K562 (cell line): Measurements from ENCODE around the gene CGREF1. TPM values are rescaled to one million over a fixed set of nuclear protein-coding genes. Genes with fewer than 3 reads are reported as not detected.

ENCODE experiments used
- ATAC-seq: fragments of 200-7000 bp; cut with Tn5 transposase; 3 replicates; pipeline ENCODE4 v1.9.1; 2020; ENCODE audit warnings: moderate library complexity
- BruUV-seq: library from RNA; stranded (reverse); fragments of 400-500 nt; replicated peaks from 2 replicates; lab custom pipeline; 2021; lab: Mats Ljungman, UMichigan
- CTCF ChIA-PET: fragments of 300-600 bp; formaldehyde crosslinking; extraction: SDS; loops from one replicate; lab custom pipeline; 2021; ENCODE audit warnings: low intra/inter-chr PET ratio; lab: Yijun Ruan, JAX
- POLR2A ChIA-PET: fragments of 300-600, 350-650 bp; sonication (Branson Sonifier 250); formaldehyde crosslinking; extraction: SDS; loops from one replicate; lab custom pipeline; 2021; ENCODE audit warnings: antibody characterized with exemption, inconsistent platforms; lab: Yijun Ruan, JAX
- DNase-seq, 4 experiments: peaks; one replicate each; pipeline versions ENCODE4 v3.0.0 to v3.0.0-alpha.2; 2011 to 2018; ENCODE audit warnings: low spot score in 3 of 4, mixed read lengths in 3 of 4; ENCODE audit errors: extremely low read depth in 1 of 4
- FAIRE-seq: peaks from 2 replicates; lab custom pipeline; 2011; peaks lifted over from hg19 to GRCh38; lab: Jason Lieb, UNC
- H2AFZ ChIP-seq: 2 replicates; pipeline ENCODE4 v1.6.0; 2011; ENCODE audit warnings: low read depth, low read length, control low read depth, inconsistent platforms
- H3K27ac ChIP-seq: fragments of 200-600 bp; 3 replicates; pipeline ENCODE4 v1.8.0; 2011; ENCODE audit warnings: low read depth, mild to moderate bottlenecking, control low read depth, inconsistent platforms, low read length, moderate library complexity, mixed read lengths; ENCODE audit errors: extremely low read depth
- H3K27me3 ChIP-seq, 2 experiments: fragments of 300-600 bp in 1 of 2; 2 replicates in 1 of 2; 3 replicates in 1 of 2; pipeline versions ENCODE4 v1.6.0 to v1.8.0; 2011; ENCODE audit warnings: inconsistent platforms in 2 of 2, low read length in 2 of 2, mild to moderate bottlenecking in 1 of 2, mixed read lengths in 1 of 2, moderate library complexity in 1 of 2; ENCODE audit not compliant: control insufficient read depth in 2 of 2, insufficient read depth in 2 of 2
- H3K36me3 ChIP-seq: fragments of 300-600 bp; 3 replicates; pipeline ENCODE4 v1.8.0; 2011; ENCODE audit warnings: mild to moderate bottlenecking, low read length, inconsistent platforms; ENCODE audit not compliant: control insufficient read depth, insufficient read depth
- H3K4me1 ChIP-seq, 2 experiments: fragments of 200-600 bp in 1 of 2; replicated peaks in 1 of 2; 2 replicates in 1 of 2; 3 replicates in 1 of 2; pipeline versions ENCODE4 v1.5.1 to v1.8.0; 2011; ENCODE audit warnings: inconsistent platforms in 2 of 2, low read length in 2 of 2, mild to moderate bottlenecking in 1 of 2, mixed read lengths in 1 of 2, moderate library complexity in 1 of 2; ENCODE audit not compliant: control insufficient read depth in 2 of 2, insufficient read depth in 2 of 2
- H3K4me2 ChIP-seq: 2 replicates; pipeline ENCODE4 v1.6.1; 2011; ENCODE audit warnings: low read length, control low read depth, inconsistent platforms, mixed read lengths; ENCODE audit not compliant: insufficient read depth
- H3K4me3 ChIP-seq: fragments of 200-600 bp; sonication (generic), shearing (Covaris generic); 2 replicates; pipeline ENCODE4 v1.5.1; 2016; ENCODE audit warnings: control low read depth, inconsistent platforms
- H3K79me2 ChIP-seq: fragments of 200-600 bp; 3 replicates; pipeline ENCODE4 v1.8.0; 2011; ENCODE audit warnings: low read length, inconsistent platforms; ENCODE audit not compliant: control insufficient read depth, insufficient read depth
- H3K9ac ChIP-seq, 2 experiments: 2 replicates each; pipeline versions ENCODE4 v1.6.0 to v1.6.1; 2011; ENCODE audit warnings: low read depth in 2 of 2, low read length in 2 of 2, control low read depth in 1 of 2, inconsistent platforms in 1 of 2, mild to moderate bottlenecking in 1 of 2, mixed read lengths in 1 of 2; ENCODE audit not compliant: insufficient read depth in 1 of 2
- H3K9me1 ChIP-seq: one replicate; pipeline ENCODE4 v1.6.0; 2011; ENCODE audit warnings: inconsistent platforms, mild to moderate bottlenecking, low read length, moderate library complexity; ENCODE audit not compliant: control insufficient read depth, insufficient read depth
- H3K9me3 ChIP-seq: replicated peaks from 2 replicates; pipeline ENCODE4 v1.5.1; 2011; ENCODE audit warnings: low read depth, low read length, inconsistent platforms; ENCODE audit not compliant: control insufficient read depth, insufficient read depth
- H4K20me1 ChIP-seq: replicated peaks from 2 replicates; pipeline ENCODE4 v1.6.1; 2011; ENCODE audit warnings: low read length, inconsistent platforms, mixed read lengths; ENCODE audit not compliant: control insufficient read depth, insufficient read depth
- CHD4 ChIP-seq: fragments of 200-600 bp; sonication (generic); IDR thresholded peaks from 3 replicates; pipeline ENCODE4 v1.6.1; 2012; ENCODE audit warnings: low read depth, mild to moderate bottlenecking, mixed read lengths, low read length, inconsistent platforms; ENCODE audit not compliant: insufficient read depth, insufficient replicate concordance, poor library complexity, severe bottlenecking
- EGR1 ChIP-seq: fragments of 450-650 bp; conservative IDR thresholded peaks from 2 replicates; pipeline ENCODE4 v1.6.1; 2017; ENCODE audit warnings: mild to moderate bottlenecking
- MBD2 ChIP-seq: sonication (generic); IDR thresholded peaks from 2 replicates; pipeline ENCODE4 v1.6.1; 2016; ENCODE audit warnings: low read depth, borderline replicate concordance
- RBFOX2 ChIP-seq: fragments of 200-400 bp; formaldehyde crosslinking; IDR thresholded peaks from 2 replicates; pipeline ENCODE4 v1.6.1; 2017; ENCODE audit warnings: low read depth, mild to moderate bottlenecking, low read length, moderate library complexity
- ZNF668 ChIP-seq: fragments of 250-450 bp; sonication (Bioruptor Pico); IDR thresholded peaks from 2 replicates; pipeline ENCODE4 v1.8.0; 2022; ENCODE audit warnings: mild to moderate bottlenecking, inconsistent platforms
- WGBS: fragments of 100-300 bp; shearing (Covaris generic); methylation state at CpG from one replicate; pipeline ENCODE4 v1.1.6; 2016; ENCODE audit warnings: low coverage, mixed read lengths; ENCODE audit not compliant: insufficient coverage; ENCODE audit errors: missing lambda C conversion rate; 5-methylcytosine and 5-hydroxymethylcytosine counted together
- in situ Hi-C: fragments of 300-500 bp; cut with MboI; formaldehyde crosslinking; loops from 4 replicates; pipeline ENCODE4 v1.15.0; 2018; ENCODE audit warnings: inconsistent platforms, mixed read lengths
- intact Hi-C: fragments of 100-400 bp; cut with micrococcal nuclease; formaldehyde crosslinking; loops from 2 replicates; pipeline ENCODE4 v1.14.2; 2022
- polyA plus RNA-seq, 8 experiments: library from polyadenylated mRNA; depleted of rRNA in 4 of 8; stranded (reverse) in 5 of 8; unstranded in 3 of 8; fragments of >200 nt; fragmentation: Nextera tagmentation in 2 of 8; fragmentation: Illumina TruSeq in 1 of 8; extraction: Ambion mirVana in 2 of 8; extraction: Trizol in 1 of 8; gene quantifications; 2 replicates each; pipeline versions ENCODE4 v1.2.1 to v1.2.3, GENCODE V29; 2011 to 2014; ENCODE audit warnings: inconsistent platforms in 1 of 8, missing spikeins in 1 of 8
- total RNA-seq, 7 experiments: library from RNA; depleted of rRNA in 6 of 7; stranded (reverse); fragments of >200 nt in 6 of 7; fragmentation: Illumina TruSeq in 2 of 7; extraction: Trizol in 2 of 7; gene quantifications; 2 replicates each; pipeline versions ENCODE4 v1.2.1 to v1.2.3, GENCODE V29; 2011 to 2021; ENCODE audit warnings: low replicate concordance in 1 of 7
- TF ChIP-seq, protein P1 (sequence below), 2 experiments: fragments of 450-650 bp in 1 of 2; sonication (generic) in 1 of 2; formaldehyde crosslinking in 1 of 2; IDR thresholded peaks; 2 replicates each; pipeline versions ENCODE4 v1.7.1 to v1.9.0; 2016 to 2022; ENCODE audit warnings: inconsistent platforms in 1 of 2, mild to moderate bottlenecking in 1 of 2, missing genetic modification reagents in 1 of 2

The CGREF1 gene
- total and polyA plus RNA-seq, 9 of the 15 experiments (the other 6 are each of a cell fraction or from before 2014, with no cell fraction given) = 0.07 to 0.50 (median 0.37) TPM

DNA sequence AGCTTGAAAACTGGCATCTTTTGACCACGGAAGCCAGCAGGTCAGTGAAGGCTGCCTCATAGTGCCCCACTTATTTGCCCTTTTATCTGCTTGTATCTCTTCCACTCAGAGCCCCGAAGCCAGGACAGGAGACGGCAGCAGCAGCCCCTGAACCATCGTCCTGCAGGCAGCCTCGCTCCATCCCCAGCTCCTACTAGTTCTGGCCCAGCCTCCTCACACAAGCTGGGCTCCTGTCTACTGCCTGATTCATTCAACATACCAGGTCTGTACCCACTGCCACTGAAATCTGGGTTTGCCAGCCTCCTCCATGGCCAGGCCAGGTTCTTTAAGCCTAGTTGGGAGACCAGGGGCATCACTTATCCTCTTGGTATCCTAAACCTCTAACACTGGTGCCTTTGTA lies 51.5 kb downstream of the CGREF1 start:
- Histone ChIP-seq H3K4me1 (peaks cover 37 to 39% of the 10 kb centered on the region in 2 experiments), H3K4me2 (no peak overlapping the region), H4K20me1 (no peaks in the 10 kb centered on the region), H3K79me2 (peaks cover 29% of the 10 kb centered on the region), H3K9me1 (no peaks in the 10 kb centered on the region), H3K36me3 (peaks cover 54% of the 10 kb centered on the region), H3K9me3 (no peaks in the 10 kb centered on the region), H3K27me3 (no peaks in the 10 kb centered on the region), H2AFZ (no peak overlapping the region), H3K9ac (no peak overlapping the region; a peak in 1 of 4 replicates), H3K4me3 (no peak overlapping the region), H3K27ac (no peak overlapping the region)
- no peak for FAIRE-seq
- intact Hi-C loops = no loop called here
- no peak for DNase-seq
- CTCF ChIA-PET = no interaction called here
- 97% methylated on average over 5 of the region's 5 CpGs for WGBS
- BruUV-seq = no TSS peak
- no peak for ATAC-seq
- in situ Hi-C loops = no loop called here
- POLR2A ChIA-PET = interaction anchor here (0.7 to 9.0 kb wide), 6 partner anchors 10 to 20 kb away, joined by 3 to 112 read pairs (median 3); partner anchors contain the start of gene AGBL5
- TF ChIP-seq ZNF668 (CRISPR knock-in tag) (no peak), RBFOX2 (peak; percentile 58)

- peaks cover 57% of the 10 kb centered on the region for H3K36me3 ChIP-seq
- H3K9me3 ChIP-seq = no peaks in the 10 kb centered on the region
- WGBS = 80% methylated on average over 3 of the region's 3 CpGs
- H3K4me2 ChIP-seq = no peak overlapping the region
- FAIRE-seq (no peak), DNase-seq (no peak), ATAC-seq (no peak)
- H3K27me3 ChIP-seq = no peaks in the 10 kb centered on the region
- H3K9me1 ChIP-seq = no peaks in the 10 kb centered on the region
- no peaks in the 10 kb centered on the region for H4K20me1 ChIP-seq
- in situ Hi-C loops = no loop called here
- ChIA-PET POLR2A (interaction anchor here (0.6 to 9.0 kb wide), 6 partner anchors 10 to 22 kb away, joined by 3 to 112 read pairs (median 4); partner anchors contain the start of gene AGBL5), CTCF (no interaction called here)
- no TSS peak for BruUV-seq
- H3K27ac ChIP-seq = no peak overlapping the region
- H2AFZ ChIP-seq = no peak overlapping the region
- H3K79me2 ChIP-seq = peaks cover 15% of the 10 kb centered on the region
- no peak overlapping the region for H3K4me3 ChIP-seq
- H3K9ac ChIP-seq = no peak overlapping the region
- H3K4me1 ChIP-seq = peaks cover 29% of the 10 kb centered on the region in 2 experiments
- intact Hi-C loops = no loop called here
- TF ChIP-seq MBD2 (no peak), CHD4 (no peak), EGR1 (no peak)
- TF ChIP-seq, protein P1, sequence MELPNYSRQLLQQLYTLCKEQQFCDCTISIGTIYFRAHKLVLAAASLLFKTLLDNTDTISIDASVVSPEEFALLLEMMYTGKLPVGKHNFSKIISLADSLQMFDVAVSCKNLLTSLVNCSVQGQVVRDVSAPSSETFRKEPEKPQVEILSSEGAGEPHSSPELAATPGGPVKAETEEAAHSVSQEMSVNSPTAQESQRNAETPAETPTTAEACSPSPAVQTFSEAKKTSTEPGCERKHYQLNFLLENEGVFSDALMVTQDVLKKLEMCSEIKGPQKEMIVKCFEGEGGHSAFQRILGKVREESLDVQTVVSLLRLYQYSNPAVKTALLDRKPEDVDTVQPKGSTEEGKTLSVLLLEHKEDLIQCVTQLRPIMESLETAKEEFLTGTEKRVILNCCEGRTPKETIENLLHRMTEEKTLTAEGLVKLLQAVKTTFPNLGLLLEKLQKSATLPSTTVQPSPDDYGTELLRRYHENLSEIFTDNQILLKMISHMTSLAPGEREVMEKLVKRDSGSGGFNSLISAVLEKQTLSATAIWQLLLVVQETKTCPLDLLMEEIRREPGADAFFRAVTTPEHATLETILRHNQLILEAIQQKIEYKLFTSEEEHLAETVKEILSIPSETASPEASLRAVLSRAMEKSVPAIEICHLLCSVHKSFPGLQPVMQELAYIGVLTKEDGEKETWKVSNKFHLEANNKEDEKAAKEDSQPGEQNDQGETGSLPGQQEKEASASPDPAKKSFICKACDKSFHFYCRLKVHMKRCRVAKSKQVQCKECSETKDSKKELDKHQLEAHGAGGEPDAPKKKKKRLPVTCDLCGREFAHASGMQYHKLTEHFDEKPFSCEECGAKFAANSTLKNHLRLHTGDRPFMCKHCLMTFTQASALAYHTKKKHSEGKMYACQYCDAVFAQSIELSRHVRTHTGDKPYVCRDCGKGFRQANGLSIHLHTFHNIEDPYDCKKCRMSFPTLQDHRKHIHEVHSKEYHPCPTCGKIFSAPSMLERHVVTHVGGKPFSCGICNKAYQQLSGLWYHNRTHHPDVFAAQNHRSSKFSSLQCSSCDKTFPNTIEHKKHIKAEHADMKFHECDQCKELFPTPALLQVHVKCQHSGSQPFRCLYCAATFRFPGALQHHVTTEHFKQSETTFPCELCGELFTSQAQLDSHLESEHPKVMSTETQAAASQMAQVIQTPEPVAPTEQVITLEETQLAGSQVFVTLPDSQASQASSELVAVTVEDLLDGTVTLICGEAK (IDR thresholded peaks at IDR 0.05) = no peak
- TF ChIP-seq, protein P1 (CRISPR knock-in tag; IDR thresholded peaks at IDR 0.05) = no peak
These were observed 53.8 kb downstream of the CGREF1 start for GRCh38 chr2:27065128-27065527.
